ENCODE data around the gene CLCN4. TPM values are rescaled to one million over a fixed set of nuclear protein-coding genes. Genes with fewer than 3 reads are reported as not detected.

The CLCN4 gene
- total and polyA plus RNA-seq, 10 donors, result 0.63 to 10.9 (median 5.0) TPM

- no peak for DNase-seq
- H3K9me3 ChIP-seq, result no peaks in the 10 kb centered on the region
- H3K4me1 ChIP-seq, result no peaks in the 10 kb centered on the region
- no peak overlapping the region for H3K27ac ChIP-seq
- intact Hi-C loops (cut with DNase I; ENCODE audit: low total_unique reads), result no loop called here
- peaks cover 0 to 6% (median 0%) of the 10 kb centered on the region in 6 donors for H3K36me3 ChIP-seq
- no peak overlapping the region for H3K4me3 ChIP-seq
- H3K27me3 ChIP-seq (replicated peaks in 1 of 7), result no peaks in the 10 kb centered on the region
- WGBS, 5 donors, result 86 to 100% (median 89%) methylated on average over 7 to 11 of the region's 11 CpGs
- TF ChIP-seq POLR2AphosphoS5 (IDR thresholded peaks at IDR 0.05) (no peak), POLR2A (IDR thresholded peaks at IDR 0.05) (no peak), CTCF (IDR thresholded peaks at IDR 0.05 in 8 of 11, conservative IDR thresholded peaks at IDR 0.05 in 3 of 11) (no peak)
Measured at GRCh38 chrX:10239611-10240064, 82.9 kb downstream of the CLCN4 start.

GRCh38 chrX:10240918-10241317, 84.1 kb downstream of the CLCN4 start:
- Histone ChIP-seq H3K36me3 (no peaks in the 10 kb centered on the region), H3K4me3 (no peak overlapping the region), H3K27me3 (replicated peaks in 1 of 7) (no peaks in the 10 kb centered on the region), H3K9me3 (no peaks in the 10 kb centered on the region), H3K27ac (no peak overlapping the region), H3K4me1 (no peaks in the 10 kb centered on the region)
- no peak for DNase-seq
- intact Hi-C loops (cut with DNase I; ENCODE audit: low total_unique reads), result no loop called here
- 49 to 90% (median 69%) methylated on average over 3 to 4 of the region's 4 CpGs for WGBS, 5 donors
- no peak for TF ChIP-seq CTCF (IDR thresholded peaks at IDR 0.05 in 8 of 11, conservative IDR thresholded peaks at IDR 0.05 in 3 of 11)
- TF ChIP-seq POLR2AphosphoS5 (IDR thresholded peaks at IDR 0.05), result no peak
- TF ChIP-seq POLR2A (IDR thresholded peaks at IDR 0.05), result no peak

DNA sequence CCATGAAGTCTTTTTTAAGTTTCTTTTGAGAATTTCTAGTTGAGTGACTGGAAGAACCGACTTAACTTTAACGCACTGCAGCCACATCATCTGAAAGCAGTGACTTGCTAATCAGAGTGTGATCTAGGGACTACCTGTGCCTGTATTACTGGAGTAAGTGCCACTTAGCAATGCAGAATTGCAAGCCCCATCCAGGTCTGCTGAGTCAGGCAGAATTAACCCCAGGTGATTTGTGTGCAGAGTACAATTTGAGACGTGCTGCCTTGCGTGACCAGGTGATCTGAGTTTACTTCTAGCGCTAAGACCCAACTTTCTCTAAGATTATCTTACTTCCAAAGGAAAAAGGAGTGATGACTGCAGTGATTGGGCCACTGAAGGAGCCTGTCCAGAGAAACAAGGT, 85.3 kb downstream of the CLCN4 start:
- intact Hi-C loops (cut with DNase I; ENCODE audit: low total_unique reads), result no loop called here
- DNase-seq, result no peak
- no peak for TF ChIP-seq POLR2A (IDR thresholded peaks at IDR 0.05)
- TF ChIP-seq CTCF (IDR thresholded peaks at IDR 0.05 in 8 of 11, conservative IDR thresholded peaks at IDR 0.05 in 3 of 11), result no peak
- TF ChIP-seq POLR2AphosphoS5 (IDR thresholded peaks at IDR 0.05), result no peak
- Histone ChIP-seq H3K4me1 (no peaks in the 10 kb centered on the region), H3K4me3 (no peak overlapping the region), H3K27me3 (replicated peaks in 1 of 7) (no peaks in the 10 kb centered on the region), H3K27ac (no peak overlapping the region), H3K9me3 (no peaks in the 10 kb centered on the region), H3K36me3 (no peaks in the 10 kb centered on the region)
- WGBS, 5 donors, result 61 to 89% (median 78%) methylated on average over 5 of the region's 5 CpGs

DNA sequence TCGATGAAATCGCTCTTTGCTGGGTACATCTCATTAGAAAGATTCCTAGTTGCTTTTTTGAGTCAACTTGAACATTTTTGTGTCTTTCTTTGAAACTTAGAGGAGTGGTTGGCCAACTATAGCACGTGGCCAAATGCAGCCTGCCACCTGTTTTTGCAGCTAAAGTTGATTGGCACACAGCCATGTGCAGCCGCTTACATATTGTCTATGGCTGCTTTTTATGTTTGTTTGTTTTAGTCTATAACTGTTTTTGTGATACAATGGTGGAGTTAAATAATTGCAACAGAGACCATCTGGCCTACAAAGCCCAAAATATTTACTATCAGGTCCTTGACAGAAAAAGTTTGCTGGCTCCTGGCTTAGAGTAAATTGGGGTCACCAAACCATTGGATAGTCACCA, 86.3 kb downstream of the CLCN4 start:
- no peak for DNase-seq
- TF ChIP-seq POLR2AphosphoS5 (IDR thresholded peaks at IDR 0.05) (no peak), POLR2A (IDR thresholded peaks at IDR 0.05) (no peak)
- no peak overlapping the region for H3K4me3 ChIP-seq
- no peaks in the 10 kb centered on the region for H3K36me3 ChIP-seq
- no peaks in the 10 kb centered on the region for H3K27me3 ChIP-seq (replicated peaks in 1 of 7)
- H3K9me3 ChIP-seq, result no peaks in the 10 kb centered on the region
- intact Hi-C loops (cut with DNase I; ENCODE audit: low total_unique reads), result no loop called here
- H3K4me1 ChIP-seq, result no peaks in the 10 kb centered on the region
- 72 to 91% (median 81%) methylated on average over 4 of the region's 4 CpGs for WGBS, 5 donors
- no peak overlapping the region for H3K27ac ChIP-seq
